ENCODE data around the gene DDX10. TPM values are rescaled to one million over a fixed set of nuclear protein-coding genes. Genes with fewer than 3 reads are reported as not detected.

DDX10 gene
- total and polyA plus RNA-seq, 8 donors, result 16.5 to 32.8 (median 28.9) TPM

DNA sequence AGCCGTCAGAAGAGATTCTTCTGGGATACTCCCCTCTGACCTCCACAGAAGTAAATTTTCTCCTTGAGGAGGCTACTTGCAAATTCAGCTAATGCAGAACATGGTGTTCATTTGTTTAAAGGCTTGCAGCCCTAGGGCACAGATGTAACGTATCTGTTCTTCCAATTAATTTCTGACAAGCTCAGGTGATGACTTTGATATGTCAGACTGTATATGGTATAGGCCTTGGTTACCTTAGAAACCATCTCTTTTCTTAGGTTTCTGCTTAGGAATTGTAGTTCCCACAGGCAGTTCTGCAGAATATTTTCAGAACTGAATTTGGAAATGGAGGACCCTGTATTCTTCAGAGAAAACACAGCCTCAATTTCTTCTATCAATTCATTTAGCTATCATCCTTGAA, 117.1 kb downstream of the DDX10 start:
- DNase-seq (no peak), ATAC-seq (no peak)
- H3K9me3 ChIP-seq, result no peaks in the 10 kb centered on the region
- no peak for TF ChIP-seq CTCF (IDR thresholded peaks at IDR 0.05)
- H3K27ac ChIP-seq, result no peak overlapping the region
- intact Hi-C loops (cut with DNase I), result no loop called here
- no peak overlapping the region for H3K4me3 ChIP-seq
- peaks cover 0 to under 1% of the 10 kb centered on the region in 2 donors for H3K36me3 ChIP-seq
- no peaks in the 10 kb centered on the region for H3K4me1 ChIP-seq
- H3K27me3 ChIP-seq, result no peaks in the 10 kb centered on the region

DNA sequence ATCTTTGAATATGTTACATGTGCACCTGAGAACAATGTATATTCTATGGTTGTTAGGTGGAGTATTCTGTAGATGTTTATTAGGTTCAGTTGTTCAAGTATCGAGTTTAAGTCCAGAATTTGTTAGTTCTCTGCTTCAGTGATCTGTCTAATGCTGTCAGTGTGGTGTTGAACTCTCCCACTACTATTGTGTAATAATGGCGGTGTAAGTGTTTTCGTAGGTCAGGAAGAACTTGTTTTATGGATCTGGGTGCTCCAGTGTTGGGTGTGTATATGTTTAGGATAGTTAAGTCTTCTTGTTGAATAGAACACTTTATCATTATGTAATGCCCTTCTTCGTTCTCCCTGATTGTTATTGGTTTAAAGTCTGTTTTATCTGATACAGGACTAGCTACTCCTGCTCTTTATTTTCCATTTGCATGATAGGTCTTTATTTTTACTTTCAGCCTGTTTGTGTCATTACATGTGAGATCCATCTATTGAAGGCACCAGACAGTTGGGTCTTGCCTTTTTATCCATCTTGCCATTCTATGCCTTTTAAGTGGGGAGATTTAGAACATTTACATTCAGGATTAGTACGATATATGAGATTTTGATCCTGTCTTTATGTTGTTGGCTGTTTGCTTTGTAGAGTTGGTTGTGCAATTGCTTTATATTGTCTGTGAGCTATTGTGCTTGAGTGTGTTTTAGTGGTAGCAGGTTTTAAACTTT, 121.6 kb downstream of the DDX10 start:
- TF ChIP-seq CTCF (IDR thresholded peaks at IDR 0.05), result no peak
- DNase-seq (no peak), ATAC-seq (no peak)
- intact Hi-C loops (cut with DNase I), result no loop called here
- Histone ChIP-seq H3K27ac (no peak overlapping the region), H3K36me3 (no peaks in the 10 kb centered on the region), H3K27me3 (no peaks in the 10 kb centered on the region), H3K4me1 (no peaks in the 10 kb centered on the region), H3K4me3 (no peak overlapping the region), H3K9me3 (no peaks in the 10 kb centered on the region)

DNA sequence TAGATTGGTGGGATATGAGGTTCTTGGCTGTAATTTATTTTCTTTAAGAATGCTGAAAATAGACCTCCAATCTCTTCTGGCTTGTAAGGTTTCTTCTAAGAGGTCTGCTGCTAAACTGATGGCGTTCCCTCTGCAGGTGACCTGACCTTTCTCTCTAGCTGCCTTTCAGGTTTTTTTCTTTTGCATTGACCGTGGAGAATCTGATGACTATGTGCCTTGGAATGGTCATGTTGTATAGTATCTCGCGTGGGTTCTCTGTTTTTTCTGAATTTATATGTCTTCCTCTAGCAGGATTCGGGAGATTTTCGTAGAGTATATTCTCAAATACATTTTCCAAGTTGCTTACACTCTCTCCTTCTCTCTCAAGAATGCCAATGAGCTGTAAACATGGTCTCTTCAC, 122.2 kb downstream of the DDX10 start:
- intact Hi-C loops (cut with DNase I), result no loop called here
- no peak overlapping the region for H3K4me3 ChIP-seq
- H3K4me1 ChIP-seq, result no peaks in the 10 kb centered on the region
- H3K9me3 ChIP-seq, result no peaks in the 10 kb centered on the region
- no peaks in the 10 kb centered on the region for H3K27me3 ChIP-seq
- H3K36me3 ChIP-seq, result no peaks in the 10 kb centered on the region
- H3K27ac ChIP-seq, result no peak overlapping the region
- TF ChIP-seq CTCF (IDR thresholded peaks at IDR 0.05), result no peak
- ATAC-seq (no peak), DNase-seq (no peak)

DNA sequence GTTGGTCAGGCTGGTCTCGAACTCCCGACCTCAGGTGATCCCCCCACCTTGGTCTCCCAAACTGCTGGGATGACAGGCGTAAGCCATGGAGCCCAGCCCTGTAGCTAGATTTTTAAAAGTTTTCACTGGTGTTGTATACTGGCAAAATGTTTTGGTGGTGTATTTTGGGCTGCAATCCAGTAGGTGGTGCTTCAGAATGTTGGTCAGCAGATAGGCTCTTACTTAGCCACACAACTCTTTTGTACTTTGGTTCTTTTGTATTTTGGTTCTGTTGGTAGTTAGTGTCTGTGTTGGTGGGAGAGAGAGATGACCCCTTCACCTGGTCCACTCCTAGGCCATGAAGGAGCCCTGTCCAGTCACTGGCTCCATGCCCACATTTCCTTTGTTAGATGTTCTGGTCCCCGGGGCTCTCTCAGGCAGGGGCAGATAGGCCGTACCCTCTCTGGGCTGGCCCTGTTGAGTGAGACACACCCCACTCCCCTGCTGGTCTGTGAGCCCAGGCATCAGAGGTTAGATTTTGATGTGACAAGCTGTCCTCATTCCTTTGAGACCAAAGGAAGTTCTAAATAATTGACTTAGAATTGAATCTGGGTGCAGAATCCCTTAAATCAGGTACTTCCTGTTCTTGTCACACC, 123.8 kb downstream of the DDX10 start:
- Histone ChIP-seq H3K27me3 (no peaks in the 10 kb centered on the region), H3K27ac (no peak overlapping the region), H3K4me1 (no peaks in the 10 kb centered on the region), H3K9me3 (no peaks in the 10 kb centered on the region), H3K4me3 (no peak overlapping the region), H3K36me3 (no peaks in the 10 kb centered on the region)
- peak in 1 of 4 donors; percentile 21 for DNase-seq
- intact Hi-C loops (cut with DNase I), result no loop called here
- no peak for ATAC-seq
- no peak for TF ChIP-seq CTCF (IDR thresholded peaks at IDR 0.05)

GRCh38 chr11:108790501-108791299, 125.8 kb downstream of the DDX10 start:
- Histone ChIP-seq H3K4me3 (no peak overlapping the region), H3K36me3 (no peaks in the 10 kb centered on the region), H3K27me3 (no peaks in the 10 kb centered on the region), H3K27ac (no peak overlapping the region), H3K9me3 (no peaks in the 10 kb centered on the region), H3K4me1 (no peaks in the 10 kb centered on the region)
- TF ChIP-seq CTCF (IDR thresholded peaks at IDR 0.05), result no peak
- no peak for ATAC-seq
- no peak for DNase-seq
- intact Hi-C loops (cut with DNase I), result no loop called here

Measured in left lung (tissue), 10 donors.